ENCODE measurements around the gene APOBEC2. TPM values are rescaled to one million over a fixed set of nuclear protein-coding genes. Genes with fewer than 3 reads are reported as not detected.

Gene APOBEC2
- polyA plus RNA-seq, 4 donors, result 0.38 to 0.66 (median 0.52) TPM; not detected in 1

GRCh38 chr6:41079080-41079479, 26.1 kb downstream of the APOBEC2 start:
- DNase-seq (ENCODE audit: low read depth in 4 of 4, low spot score in 2 of 4), result no peak

- no peak for DNase-seq (ENCODE audit: low read depth in 4 of 4, low spot score in 2 of 4)
These were observed 27.6 kb downstream of the APOBEC2 start for GRCh38 chr6:41080621-41081020.

- DNase-seq (ENCODE audit: low read depth in 4 of 4, low spot score in 2 of 4), result no peak
These were observed 30.1 kb downstream of the APOBEC2 start for GRCh38 chr6:41083072-41083471.

- DNase-seq (ENCODE audit: low read depth in 4 of 4, low spot score in 2 of 4), result no peak
These were observed 32.2 kb downstream of the APOBEC2 start for GRCh38 chr6:41085182-41085581.

- no peak for DNase-seq (ENCODE audit: low read depth in 4 of 4, low spot score in 2 of 4)
These were observed 35.4 kb downstream of the APOBEC2 start for GRCh38 chr6:41088451-41088850.

- no peak for DNase-seq (ENCODE audit: low read depth in 4 of 4, low spot score in 2 of 4)
These were observed 38.1 kb downstream of the APOBEC2 start for GRCh38 chr6:41090841-41091761.

- DNase-seq (ENCODE audit: low read depth in 4 of 4, low spot score in 2 of 4), result no peak
These were observed 39.6 kb downstream of the APOBEC2 start for GRCh38 chr6:41092421-41093140.

- DNase-seq (ENCODE audit: low read depth in 4 of 4, low spot score in 2 of 4), result no peak
These were observed 40.7 kb downstream of the APOBEC2 start for GRCh38 chr6:41093729-41094128.

- no peak for DNase-seq (ENCODE audit: low read depth in 4 of 4, low spot score in 2 of 4)
These were observed 44.6 kb downstream of the APOBEC2 start for GRCh38 chr6:41097467-41098090.

- no peak for DNase-seq (ENCODE audit: low read depth in 4 of 4, low spot score in 2 of 4)
These were observed 45.4 kb downstream of the APOBEC2 start for GRCh38 chr6:41098366-41098765.

GRCh38 chr6:41100871-41101287, 47.9 kb downstream of the APOBEC2 start:
- no peak for DNase-seq (ENCODE audit: low read depth in 4 of 4, low spot score in 2 of 4)

- DNase-seq (ENCODE audit: low read depth in 4 of 4, low spot score in 2 of 4), result no peak
These were observed 50.8 kb downstream of the APOBEC2 start for GRCh38 chr6:41103847-41104246.

GRCh38 chr6:41111017-41111416, 58.0 kb downstream of the APOBEC2 start:
- no peak for DNase-seq (ENCODE audit: low read depth in 4 of 4, low spot score in 2 of 4)

Other genes with a start within 250 kb of the APOBEC2 start
- gene UNC5CL, start 14.0 kb upstream of the APOBEC2 start, polyA plus RNA-seq (ENCODE audit: insufficient read length in 4 of 4), result 10 to 100 TPM in 1 of 4 donors, 1 to 10 TPM in 3; 4.5 to 10.8 (median 6.7) TPM
- gene TSPO2, start 10.7 kb upstream of the APOBEC2 start, polyA plus RNA-seq (ENCODE audit: insufficient read length in 4 of 4), result under 1 TPM; 0.57 to 0.88 (median 0.72) TPM
- 10 to 100 TPM; 52.3 to 71.3 (median 57.8) TPM for gene OARD1, start 19.2 kb downstream of the APOBEC2 start, polyA plus RNA-seq (ENCODE audit: insufficient read length in 4 of 4)
- 10 to 100 TPM; 45.6 to 53.7 (median 49.4) TPM for gene NFYA, start 19.8 kb downstream of the APOBEC2 start, polyA plus RNA-seq (ENCODE audit: insufficient read length in 4 of 4)
- 1 to 10 TPM in 1 of 4 donors, under 1 TPM in 3; 0.49 to 1.3 (median 0.96) TPM for gene TREML1, start 101.1 kb downstream of the APOBEC2 start, polyA plus RNA-seq (ENCODE audit: insufficient read length in 4 of 4)
- under 1 TPM; 0.28 to 0.55 (median 0.41) TPM for gene TREM2, start 109.9 kb downstream of the APOBEC2 start, polyA plus RNA-seq (ENCODE audit: insufficient read length in 4 of 4)
- under 1 TPM; 0.08 to 0.13 (median 0.12) TPM for gene TREML2, start 147.9 kb downstream of the APOBEC2 start, polyA plus RNA-seq (ENCODE audit: insufficient read length in 4 of 4)
- under 1 TPM in 2 of 4 donors, not detected in 2; 0.06 to 0.09 TPM for gene TREML4, start 175.1 kb downstream of the APOBEC2 start, polyA plus RNA-seq (ENCODE audit: insufficient read length in 4 of 4)
- under 1 TPM in 2 of 4 donors, not detected in 2; 0.19 to 0.42 TPM for gene TREM1, start 233.5 kb downstream of the APOBEC2 start, polyA plus RNA-seq (ENCODE audit: insufficient read length in 4 of 4)

Data from left renal cortex interstitium (tissue), 4 donors.